IPS-18a (cell line): ENCODE measurements around the gene LRRC27.

Experiments used
- H3K27ac ChIP-seq: one replicate; pipeline ENCODE4 v1.5.1; 2013; ENCODE audit warnings: low read length
- H3K27me3 ChIP-seq: one replicate; pipeline ENCODE4 v1.6.1; 2013; ENCODE audit warnings: mild to moderate bottlenecking, low read length; ENCODE audit not compliant: control insufficient read depth, insufficient read depth
- H3K36me3 ChIP-seq: one replicate; pipeline ENCODE4 v1.6.1; 2013; ENCODE audit warnings: low read depth, low read length; ENCODE audit not compliant: control insufficient read depth
- H3K4me1 ChIP-seq: one replicate; pipeline ENCODE4 v1.6.1; 2013; ENCODE audit warnings: low read depth, low read length; ENCODE audit not compliant: control insufficient read depth
- H3K4me3 ChIP-seq: one replicate; pipeline ENCODE4 v1.5.1; 2013; ENCODE audit warnings: low read length
- H3K9ac ChIP-seq: one replicate; pipeline ENCODE4 v1.6.1; 2013; ENCODE audit warnings: mild to moderate bottlenecking, low read length, moderate library complexity
- H3K9me3 ChIP-seq: one replicate; pipeline ENCODE4 v1.6.1; 2013; ENCODE audit warnings: low read depth, low read length; ENCODE audit not compliant: control insufficient read depth

LRRC27 gene

GRCh38 chr10:132366006-132366405 lies 34.0 kb downstream of the LRRC27 start:
- Histone ChIP-seq H3K27ac (no peak overlapping the region), H3K9me3 (no peaks in the 10 kb centered on the region), H3K4me1 (no peaks in the 10 kb centered on the region), H3K9ac (no peak overlapping the region), H3K36me3 (no peaks in the 10 kb centered on the region), H3K4me3 (no peak overlapping the region), H3K27me3 (no peaks in the 10 kb centered on the region)

GRCh38 chr10:132366499-132366898 lies 34.5 kb downstream of the LRRC27 start:
- H3K27ac ChIP-seq = no peak overlapping the region
- H3K4me3 ChIP-seq = no peak overlapping the region
- no peaks in the 10 kb centered on the region for H3K9me3 ChIP-seq
- no peak overlapping the region for H3K9ac ChIP-seq
- no peaks in the 10 kb centered on the region for H3K36me3 ChIP-seq
- H3K27me3 ChIP-seq = no peaks in the 10 kb centered on the region
- no peaks in the 10 kb centered on the region for H3K4me1 ChIP-seq

GRCh38 chr10:132368391-132368790 lies 36.4 kb downstream of the LRRC27 start:
- H3K27ac ChIP-seq = no peak overlapping the region
- no peaks in the 10 kb centered on the region for H3K4me1 ChIP-seq
- H3K4me3 ChIP-seq = no peak overlapping the region
- H3K36me3 ChIP-seq = no peaks in the 10 kb centered on the region
- H3K9ac ChIP-seq = no peak overlapping the region
- H3K9me3 ChIP-seq = no peaks in the 10 kb centered on the region
- no peaks in the 10 kb centered on the region for H3K27me3 ChIP-seq

GRCh38 chr10:132368881-132369635 lies 37.1 kb downstream of the LRRC27 start:
- no peak overlapping the region for H3K9ac ChIP-seq
- H3K27ac ChIP-seq = no peak overlapping the region
- H3K4me1 ChIP-seq = no peaks in the 10 kb centered on the region
- no peaks in the 10 kb centered on the region for H3K36me3 ChIP-seq
- H3K4me3 ChIP-seq = no peak overlapping the region
- no peaks in the 10 kb centered on the region for H3K9me3 ChIP-seq
- H3K27me3 ChIP-seq = no peaks in the 10 kb centered on the region

- Histone ChIP-seq H3K9me3 (no peaks in the 10 kb centered on the region), H3K9ac (no peak overlapping the region), H3K4me1 (no peaks in the 10 kb centered on the region), H3K4me3 (no peak overlapping the region), H3K27ac (no peak overlapping the region), H3K27me3 (no peaks in the 10 kb centered on the region), H3K36me3 (no peaks in the 10 kb centered on the region)
Observed at GRCh38 chr10:132369636-132370185, 37.7 kb downstream of the LRRC27 start.

- no peak overlapping the region for H3K9ac ChIP-seq
- H3K4me1 ChIP-seq = no peaks in the 10 kb centered on the region
- H3K9me3 ChIP-seq = no peaks in the 10 kb centered on the region
- H3K27ac ChIP-seq = no peak overlapping the region
- no peaks in the 10 kb centered on the region for H3K36me3 ChIP-seq
- H3K4me3 ChIP-seq = no peak overlapping the region
- no peaks in the 10 kb centered on the region for H3K27me3 ChIP-seq
Observed at GRCh38 chr10:132370426-132371340, 38.7 kb downstream of the LRRC27 start.

GRCh38 chr10:132371641-132372081 lies 39.7 kb downstream of the LRRC27 start:
- Histone ChIP-seq H3K4me1 (no peaks in the 10 kb centered on the region), H3K36me3 (no peaks in the 10 kb centered on the region), H3K9me3 (no peaks in the 10 kb centered on the region), H3K9ac (no peak overlapping the region), H3K27me3 (no peaks in the 10 kb centered on the region), H3K4me3 (no peak overlapping the region), H3K27ac (no peak overlapping the region)

- H3K4me3 ChIP-seq = no peak overlapping the region
- H3K4me1 ChIP-seq = no peaks in the 10 kb centered on the region
- no peaks in the 10 kb centered on the region for H3K9me3 ChIP-seq
Observed at GRCh38 chr10:132372516-132373095, 40.6 kb downstream of the LRRC27 start.

GRCh38 chr10:132373241-132373955 lies 41.4 kb downstream of the LRRC27 start:
- no peak overlapping the region for H3K9ac ChIP-seq
- H3K4me3 ChIP-seq = no peak overlapping the region
- no peaks in the 10 kb centered on the region for H3K9me3 ChIP-seq
- no peaks in the 10 kb centered on the region for H3K36me3 ChIP-seq
- no peak overlapping the region for H3K27ac ChIP-seq
- H3K27me3 ChIP-seq = no peaks in the 10 kb centered on the region
- no peaks in the 10 kb centered on the region for H3K4me1 ChIP-seq

More at GRCh38 chr10:132372516-132373095, 40.6 kb downstream of the LRRC27 start:
- H3K36me3 ChIP-seq = no peaks in the 10 kb centered on the region
- H3K9ac ChIP-seq = no peak overlapping the region
- no peak overlapping the region for H3K27ac ChIP-seq
- H3K27me3 ChIP-seq = no peaks in the 10 kb centered on the region

GRCh38 chr10:132374176-132374575 lies 42.2 kb downstream of the LRRC27 start:
- H3K4me3 ChIP-seq = no peak overlapping the region
- no peaks in the 10 kb centered on the region for H3K27me3 ChIP-seq
- no peaks in the 10 kb centered on the region for H3K36me3 ChIP-seq
- no peaks in the 10 kb centered on the region for H3K4me1 ChIP-seq
- no peak overlapping the region for H3K27ac ChIP-seq
- H3K9me3 ChIP-seq = no peaks in the 10 kb centered on the region
- no peak overlapping the region for H3K9ac ChIP-seq

- Histone ChIP-seq H3K4me3 (no peak overlapping the region), H3K9ac (no peak overlapping the region), H3K4me1 (no peaks in the 10 kb centered on the region), H3K27me3 (no peaks in the 10 kb centered on the region), H3K36me3 (no peaks in the 10 kb centered on the region), H3K9me3 (no peaks in the 10 kb centered on the region), H3K27ac (no peak overlapping the region)
Observed at GRCh38 chr10:132374612-132375011, 42.6 kb downstream of the LRRC27 start.
